HepG2 (cell line): Measurements from ENCODE around the gene SVBP. TPM values are rescaled to one million over a fixed set of nuclear protein-coding genes. Genes with fewer than 3 reads are reported as not detected.

Source experiments
- CEBPB ChIP-seq: IDR thresholded peaks from 2 replicates; pipeline ENCODE4 v1.6.1; 2011; ENCODE audit warnings: low read depth, low read length, improper control_type of control experiment, borderline replicate concordance
- CREB1 ChIP-seq, 2 experiments: fragments of 450-650 bp in 1 of 2; IDR thresholded peaks; 2 replicates each; pipeline ENCODE4 v1.6.1; 2016 to 2017; ENCODE audit warnings: control low read depth in 1 of 2, mild to moderate bottlenecking in 1 of 2, missing compliant biosample characterization in 1 of 2, missing genetic modification characterization in 1 of 2
- HNRNPL ChIP-seq: fragments of 200-400 bp; formaldehyde crosslinking; IDR thresholded peaks from 2 replicates; pipeline ENCODE4 v1.6.1; 2017; ENCODE audit warnings: mild to moderate bottlenecking, low read depth, low read length
- MED1 ChIP-seq: sonication (generic); formaldehyde crosslinking; IDR thresholded peaks from 2 replicates; pipeline ENCODE4 v1.4.0; 2020; ENCODE audit warnings: missing genetic modification reagents
- NAIF1 ChIP-seq: sonication (generic); formaldehyde crosslinking; IDR thresholded peaks from 2 replicates; pipeline ENCODE4 v1.5.0; 2020; ENCODE audit warnings: mild to moderate bottlenecking, missing genetic modification reagents, borderline replicate concordance
- NFKB2 ChIP-seq: sonication (generic); formaldehyde crosslinking; IDR thresholded peaks from 2 replicates; pipeline ENCODE4 v1.4.0; 2020; ENCODE audit warnings: missing genetic modification reagents, borderline replicate concordance
- SUZ12 ChIP-seq: fragments of 150-350 bp; IDR thresholded peaks from 2 replicates; pipeline ENCODE4 v1.6.1; 2014; ENCODE audit warnings: low read depth, low read length
- TEAD2 ChIP-seq: sonication (generic); formaldehyde crosslinking; IDR thresholded peaks from 2 replicates; pipeline ENCODE4 v1.9.0; 2021; ENCODE audit warnings: missing genetic modification reagents
- ZNF264 ChIP-seq: sonication (generic); formaldehyde crosslinking; IDR thresholded peaks from 2 replicates; pipeline ENCODE4 v1.4.0; 2020; ENCODE audit warnings: missing genetic modification reagents
- ZNF367 ChIP-seq: sonication (generic); formaldehyde crosslinking; IDR thresholded peaks from 2 replicates; pipeline ENCODE4 v1.4.0; 2020; ENCODE audit warnings: missing genetic modification reagents, borderline replicate concordance
- ZNF431 ChIP-seq: sonication (generic); formaldehyde crosslinking; IDR thresholded peaks from 2 replicates; pipeline ENCODE4 v1.9.0; 2022; ENCODE audit warnings: missing genetic modification reagents, low read depth, mild to moderate bottlenecking, borderline replicate concordance
- ZNF552 ChIP-seq: sonication (generic); formaldehyde crosslinking; IDR thresholded peaks from 2 replicates; pipeline ENCODE4 v1.9.0; 2022; ENCODE audit warnings: missing genetic modification reagents, mild to moderate bottlenecking, borderline replicate concordance
- ZNF781 ChIP-seq: sonication (generic); formaldehyde crosslinking; IDR thresholded peaks from 2 replicates; pipeline ENCODE4 v1.5.1; 2020; ENCODE audit warnings: borderline replicate concordance, mild to moderate bottlenecking, missing genetic modification reagents; ENCODE audit errors: not compliant biosample characterization
- polyA plus RNA-seq, 8 experiments: library from polyadenylated mRNA; depleted of rRNA in 3 of 8; stranded (reverse) in 7 of 8; unstranded in 1 of 8; fragments of >200 nt; fragmentation: Illumina TruSeq in 4 of 8; extraction: Trizol in 4 of 8; gene quantifications; 2 replicates each; pipeline versions ENCODE4 v1.2.1 to v1.2.3, GENCODE V29; 2011 to 2016; ENCODE audit warnings: low read depth in 4 of 8, missing spikeins in 1 of 8, mixed read lengths in 1 of 8; ENCODE audit not compliant: insufficient read depth in 1 of 8
- total RNA-seq, 5 experiments: library from RNA; depleted of rRNA; stranded (reverse); fragments of >200 nt; fragmentation: Illumina TruSeq; extraction: Trizol; gene quantifications; 2 replicates each; pipeline ENCODE4 v1.2.3, GENCODE V29; 2016; ENCODE audit warnings: low read depth in 1 of 5
- TF ChIP-seq, protein P1 (sequence below): sonication (generic); IDR thresholded peaks from 2 replicates; pipeline ENCODE4 v1.6.1; 2016; ENCODE audit warnings: low read depth, borderline replicate concordance
- TF ChIP-seq, protein P2 (sequence below): sonication (generic); formaldehyde crosslinking; IDR thresholded peaks from 2 replicates; pipeline ENCODE4 v1.5.0; 2020; ENCODE audit warnings: missing genetic modification reagents
- TF ChIP-seq, protein P3 (sequence below), 2 experiments: IDR thresholded peaks; 2 replicates each; pipeline ENCODE4 v1.6.1; 2011 to 2012; ENCODE audit warnings: low read length in 2 of 2, borderline replicate concordance in 1 of 2, low read depth in 1 of 2, mild to moderate bottlenecking in 1 of 2, moderate library complexity in 1 of 2
- TF ChIP-seq, protein P4 (sequence below): sonication (generic); formaldehyde crosslinking; IDR thresholded peaks from 2 replicates; pipeline ENCODE4 v1.4.0; 2020; ENCODE audit warnings: mild to moderate bottlenecking, missing genetic modification reagents

Gene SVBP
- total and polyA plus RNA-seq, 2 of the 13 experiments (the other 11 are each of a cell fraction or from before 2014, with no cell fraction given) = 28.8 to 48.2 TPM

DNA sequence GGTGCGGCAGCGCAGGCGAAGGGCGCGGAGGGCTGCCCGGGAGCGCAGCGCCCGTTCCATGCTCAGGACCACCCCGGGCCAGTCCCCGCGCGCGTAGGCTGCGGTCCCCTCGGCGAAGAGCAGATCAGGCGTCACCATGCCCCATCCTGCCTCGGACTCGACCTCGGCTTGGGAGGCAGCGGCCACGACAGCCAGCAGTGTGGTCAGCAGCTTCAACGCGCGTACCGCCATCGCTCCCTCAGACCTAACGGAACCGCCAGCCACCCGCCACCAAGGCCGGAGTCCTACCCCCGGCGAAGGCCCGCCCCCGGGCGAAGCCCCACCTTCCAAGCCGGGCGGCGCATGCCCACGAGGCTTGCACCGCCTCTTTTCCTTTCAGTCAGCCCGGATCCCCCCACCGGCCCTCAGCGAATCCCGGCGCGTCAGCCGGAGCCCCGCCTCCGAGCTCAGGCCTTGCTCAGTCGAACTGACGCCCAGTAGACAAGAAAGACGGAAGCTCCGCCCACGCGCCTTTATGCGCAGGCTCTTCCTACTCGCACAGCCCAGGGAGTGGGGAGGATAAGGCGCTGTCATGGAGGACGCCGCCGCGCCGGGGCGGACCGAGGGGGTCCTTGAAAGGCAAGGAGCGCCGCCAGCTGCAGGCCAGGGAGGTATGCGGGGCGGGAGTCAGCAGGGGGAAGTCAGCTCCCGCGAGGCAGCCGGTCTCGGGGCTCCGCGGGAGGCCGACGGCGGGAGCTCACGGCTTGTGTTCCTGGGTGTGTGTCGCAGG lies 50.3 kb downstream of the SVBP start, which contains the start of the genes C1orf50 and P3H1 (continued):
- TF ChIP-seq, protein P1, sequence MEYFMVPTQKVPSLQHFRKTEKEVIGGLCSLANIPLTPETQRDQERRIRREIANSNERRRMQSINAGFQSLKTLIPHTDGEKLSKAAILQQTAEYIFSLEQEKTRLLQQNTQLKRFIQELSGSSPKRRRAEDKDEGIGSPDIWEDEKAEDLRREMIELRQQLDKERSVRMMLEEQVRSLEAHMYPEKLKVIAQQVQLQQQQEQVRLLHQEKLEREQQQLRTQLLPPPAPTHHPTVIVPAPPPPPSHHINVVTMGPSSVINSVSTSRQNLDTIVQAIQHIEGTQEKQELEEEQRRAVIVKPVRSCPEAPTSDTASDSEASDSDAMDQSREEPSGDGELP = no peak; the same call in 1 of the 2 replicates
- TF ChIP-seq ZNF367 (peak; percentile 81), TEAD2 (0 out of 2 replicates have a peak, but pooled peaks have one; percentile 23), NFKB2 (peak; percentile 78), MED1 (CRISPR knock-in tag) (peak; percentile 54), NAIF1 (no peak), ZNF781 (CRISPR knock-in tag) (peak; percentile 90), ZNF431 (no peak), CREB1 (IDR thresholded peaks at IDR 0.05) (peak; percentile 66), CREB1 (CRISPR knock-in tag; IDR thresholded peaks at IDR 0.05) (peak; percentile 66; the same call in 1 of the 2 replicates), HNRNPL (no peak), ZNF264 (CRISPR knock-in tag) (peak; percentile 70; the same call in 1 of the 2 replicates), ZNF552 (CRISPR knock-in tag) (peak; percentile 36; the same call in 1 of the 2 replicates), CEBPB (no peak), SUZ12 (no peak)
- TF ChIP-seq, protein P2, sequence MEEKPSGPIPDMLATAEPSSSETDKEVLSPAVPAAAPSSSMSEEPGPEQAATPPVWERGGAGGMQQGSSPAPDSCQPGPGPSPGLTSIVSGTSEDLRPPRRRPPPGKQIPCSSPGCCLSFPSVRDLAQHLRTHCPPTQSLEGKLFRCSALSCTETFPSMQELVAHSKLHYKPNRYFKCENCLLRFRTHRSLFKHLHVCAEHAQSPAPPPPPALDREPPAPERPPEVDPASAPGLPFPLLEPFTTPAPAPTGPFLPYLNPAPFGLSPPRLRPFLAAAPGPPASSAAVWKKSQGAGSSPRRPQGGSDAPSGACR (CRISPR knock-in tag) = peak; percentile 90; the same call in 1 of the 2 replicates
- TF ChIP-seq, protein P3, sequence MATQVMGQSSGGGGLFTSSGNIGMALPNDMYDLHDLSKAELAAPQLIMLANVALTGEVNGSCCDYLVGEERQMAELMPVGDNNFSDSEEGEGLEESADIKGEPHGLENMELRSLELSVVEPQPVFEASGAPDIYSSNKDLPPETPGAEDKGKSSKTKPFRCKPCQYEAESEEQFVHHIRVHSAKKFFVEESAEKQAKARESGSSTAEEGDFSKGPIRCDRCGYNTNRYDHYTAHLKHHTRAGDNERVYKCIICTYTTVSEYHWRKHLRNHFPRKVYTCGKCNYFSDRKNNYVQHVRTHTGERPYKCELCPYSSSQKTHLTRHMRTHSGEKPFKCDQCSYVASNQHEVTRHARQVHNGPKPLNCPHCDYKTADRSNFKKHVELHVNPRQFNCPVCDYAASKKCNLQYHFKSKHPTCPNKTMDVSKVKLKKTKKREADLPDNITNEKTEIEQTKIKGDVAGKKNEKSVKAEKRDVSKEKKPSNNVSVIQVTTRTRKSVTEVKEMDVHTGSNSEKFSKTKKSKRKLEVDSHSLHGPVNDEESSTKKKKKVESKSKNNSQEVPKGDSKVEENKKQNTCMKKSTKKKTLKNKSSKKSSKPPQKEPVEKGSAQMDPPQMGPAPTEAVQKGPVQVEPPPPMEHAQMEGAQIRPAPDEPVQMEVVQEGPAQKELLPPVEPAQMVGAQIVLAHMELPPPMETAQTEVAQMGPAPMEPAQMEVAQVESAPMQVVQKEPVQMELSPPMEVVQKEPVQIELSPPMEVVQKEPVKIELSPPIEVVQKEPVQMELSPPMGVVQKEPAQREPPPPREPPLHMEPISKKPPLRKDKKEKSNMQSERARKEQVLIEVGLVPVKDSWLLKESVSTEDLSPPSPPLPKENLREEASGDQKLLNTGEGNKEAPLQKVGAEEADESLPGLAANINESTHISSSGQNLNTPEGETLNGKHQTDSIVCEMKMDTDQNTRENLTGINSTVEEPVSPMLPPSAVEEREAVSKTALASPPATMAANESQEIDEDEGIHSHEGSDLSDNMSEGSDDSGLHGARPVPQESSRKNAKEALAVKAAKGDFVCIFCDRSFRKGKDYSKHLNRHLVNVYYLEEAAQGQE (IDR thresholded peaks at IDR 0.05; ENCODE audit: borderline replicate concordance in 1 of 2, low read depth in 1 of 2, low read length in 2 of 2) = 0 out of 4 replicates have a peak, but pooled peaks of 1 of the 2 experiments have one; percentile 8
- TF ChIP-seq, protein P4, sequence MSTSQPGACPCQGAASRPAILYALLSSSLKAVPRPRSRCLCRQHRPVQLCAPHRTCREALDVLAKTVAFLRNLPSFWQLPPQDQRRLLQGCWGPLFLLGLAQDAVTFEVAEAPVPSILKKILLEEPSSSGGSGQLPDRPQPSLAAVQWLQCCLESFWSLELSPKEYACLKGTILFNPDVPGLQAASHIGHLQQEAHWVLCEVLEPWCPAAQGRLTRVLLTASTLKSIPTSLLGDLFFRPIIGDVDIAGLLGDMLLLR = peak; percentile 66; the same call in 1 of the 2 replicates
